HuH-7.5 (cell line): ENCODE data around the gene CYP1A2.

Source experiments
- DNase-seq: peaks from one replicate; pipeline ENCODE4 v3.0.0; 2011; ENCODE audit warnings: low spot score

The CYP1A2 gene

DNA sequence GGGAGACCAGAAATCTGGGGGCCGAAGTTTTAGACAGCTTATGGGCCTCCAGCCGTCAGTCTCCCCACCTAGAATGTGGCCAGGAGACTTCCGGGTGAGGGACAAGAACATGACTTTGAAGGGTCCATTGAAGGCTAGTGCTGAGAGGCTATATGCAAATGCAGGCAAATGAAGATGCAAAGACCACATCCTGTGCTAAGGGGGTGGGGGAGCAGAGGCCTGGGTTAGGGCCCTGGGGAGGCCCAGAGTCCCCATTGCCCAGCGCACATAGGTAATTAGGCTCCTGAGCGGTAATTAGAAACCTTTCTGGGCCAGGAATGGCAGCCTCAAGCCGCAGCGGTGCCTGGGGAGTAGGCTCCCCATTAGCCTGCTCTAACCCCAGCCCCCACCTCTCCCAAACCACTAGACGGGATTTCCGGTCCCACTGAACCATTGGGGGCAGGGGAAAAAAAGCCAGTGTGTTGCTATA, 40.1 kb downstream of the CYP1A2 start:
- no peak for DNase-seq

DNA sequence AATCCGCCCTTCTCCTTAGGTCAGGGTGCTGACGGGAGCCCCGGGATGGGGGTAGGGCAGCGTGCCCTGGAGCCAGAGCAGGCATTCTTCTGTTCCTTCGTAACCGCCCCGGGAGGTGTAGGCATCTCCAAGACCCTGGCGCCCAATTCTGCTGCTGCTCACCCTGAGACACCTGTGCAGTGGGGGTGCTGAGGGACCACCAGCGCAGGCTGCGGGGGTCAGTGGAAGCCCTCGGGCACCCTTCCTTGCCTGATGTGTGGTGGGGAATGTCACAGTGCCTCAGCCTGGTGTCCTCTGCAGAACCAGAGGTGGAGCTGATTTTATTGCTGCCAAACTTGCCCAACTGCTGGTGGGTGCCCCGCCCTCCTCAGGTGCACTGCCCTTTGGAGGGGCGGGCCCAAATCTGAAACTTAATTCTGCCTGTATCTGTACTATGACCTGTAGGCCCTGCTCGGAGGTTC, 40.6 kb downstream of the CYP1A2 start:
- DNase-seq, result no peak

DNA sequence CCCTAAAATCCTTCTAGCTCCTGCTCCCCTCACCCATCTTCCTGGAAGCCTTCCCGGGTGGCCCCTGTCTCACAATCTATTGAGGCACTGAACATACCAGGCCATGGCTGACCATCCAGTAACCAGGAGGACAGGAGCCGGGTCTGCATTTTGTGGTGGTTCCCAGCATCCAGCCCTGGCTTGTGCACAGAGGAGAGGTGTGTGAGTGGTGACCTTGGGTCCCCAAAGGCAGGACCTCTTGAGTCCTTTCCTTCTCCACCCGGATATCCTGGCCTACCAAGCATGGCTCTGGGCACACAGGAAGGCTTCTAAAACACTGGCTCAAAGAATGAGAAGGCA, 41.1 kb downstream of the CYP1A2 start:
- no peak for DNase-seq

DNA sequence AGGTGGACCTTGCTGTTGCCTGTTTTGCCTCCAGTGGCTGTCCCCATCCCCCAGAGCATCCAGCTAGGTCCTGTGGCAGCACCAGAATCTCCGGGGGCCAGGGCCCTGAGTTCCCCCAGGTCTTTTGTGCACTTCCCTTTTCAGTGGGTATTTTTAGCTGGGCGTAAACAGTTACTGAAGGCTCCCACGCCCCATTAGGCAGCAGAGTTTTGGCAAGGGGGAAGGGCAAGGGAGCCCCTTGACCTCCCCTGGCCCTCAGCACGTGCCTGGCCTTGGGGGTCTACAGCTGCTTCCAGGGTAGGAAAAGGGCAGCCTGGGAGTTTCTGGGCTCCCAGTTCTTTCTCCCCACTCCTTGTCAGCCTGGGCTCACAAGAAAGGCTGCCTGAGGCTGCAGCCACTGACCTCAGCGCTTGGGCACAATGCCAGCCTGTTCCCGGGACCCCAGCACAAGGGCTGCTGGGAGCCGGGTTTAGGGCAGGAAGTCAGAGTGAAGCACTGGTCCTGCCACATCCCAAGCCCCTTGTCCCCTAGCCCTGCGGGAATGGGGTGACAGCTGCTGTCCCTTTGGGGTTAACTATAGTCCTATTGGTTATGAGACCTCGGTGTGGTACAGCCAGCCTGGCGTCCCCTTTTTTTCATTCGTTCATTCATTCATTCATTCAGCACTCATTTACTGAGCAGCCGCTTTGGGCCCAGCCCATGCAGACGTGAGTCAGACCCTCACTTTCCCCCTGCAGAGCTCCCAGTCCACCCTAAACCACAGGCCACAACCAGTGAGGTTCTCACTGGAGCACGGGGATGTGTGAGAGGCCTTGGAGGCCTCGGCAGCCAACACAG, 41.7 kb downstream of the CYP1A2 start:
- DNase-seq, result no peak

DNA sequence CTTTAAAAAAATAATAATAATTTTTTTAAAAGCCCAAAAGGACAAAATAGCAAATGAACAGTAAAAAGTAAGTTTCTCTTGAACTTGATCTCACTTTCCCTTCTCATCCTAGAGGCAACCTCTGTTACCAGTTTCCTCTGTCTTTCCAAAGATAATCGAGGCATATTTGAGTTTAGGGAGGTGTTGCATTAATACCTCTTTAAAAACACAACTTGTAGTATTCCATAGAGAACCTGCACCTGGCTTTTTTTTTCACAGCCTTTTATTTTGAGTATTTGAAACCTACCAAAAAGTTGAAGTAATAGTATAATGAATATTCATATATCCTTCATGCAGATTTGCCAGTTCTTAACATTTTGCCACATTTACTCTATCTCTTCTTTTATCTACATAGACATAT, 42.4 kb downstream of the CYP1A2 start:
- DNase-seq, result no peak

DNA sequence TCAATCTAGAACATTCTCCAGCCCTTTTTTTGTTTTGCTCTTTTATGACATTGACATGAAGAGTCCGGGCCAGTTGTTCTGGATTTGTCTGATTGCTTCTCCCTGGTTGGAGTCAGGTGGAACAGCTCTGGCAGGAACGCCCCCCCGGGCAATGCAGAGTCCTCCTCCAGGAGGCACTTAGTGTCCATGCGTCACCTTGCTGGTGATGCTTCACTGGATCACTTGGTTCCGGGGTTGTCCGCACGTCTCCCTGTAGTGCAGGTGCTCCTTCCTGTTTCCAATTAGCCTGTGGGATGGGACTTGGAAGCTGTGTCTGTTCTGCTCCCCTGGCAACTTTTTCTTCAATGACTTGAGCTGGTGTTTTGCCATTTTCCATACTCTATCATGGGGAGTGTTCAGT, 43.0 kb downstream of the CYP1A2 start:
- no peak for DNase-seq

DNA sequence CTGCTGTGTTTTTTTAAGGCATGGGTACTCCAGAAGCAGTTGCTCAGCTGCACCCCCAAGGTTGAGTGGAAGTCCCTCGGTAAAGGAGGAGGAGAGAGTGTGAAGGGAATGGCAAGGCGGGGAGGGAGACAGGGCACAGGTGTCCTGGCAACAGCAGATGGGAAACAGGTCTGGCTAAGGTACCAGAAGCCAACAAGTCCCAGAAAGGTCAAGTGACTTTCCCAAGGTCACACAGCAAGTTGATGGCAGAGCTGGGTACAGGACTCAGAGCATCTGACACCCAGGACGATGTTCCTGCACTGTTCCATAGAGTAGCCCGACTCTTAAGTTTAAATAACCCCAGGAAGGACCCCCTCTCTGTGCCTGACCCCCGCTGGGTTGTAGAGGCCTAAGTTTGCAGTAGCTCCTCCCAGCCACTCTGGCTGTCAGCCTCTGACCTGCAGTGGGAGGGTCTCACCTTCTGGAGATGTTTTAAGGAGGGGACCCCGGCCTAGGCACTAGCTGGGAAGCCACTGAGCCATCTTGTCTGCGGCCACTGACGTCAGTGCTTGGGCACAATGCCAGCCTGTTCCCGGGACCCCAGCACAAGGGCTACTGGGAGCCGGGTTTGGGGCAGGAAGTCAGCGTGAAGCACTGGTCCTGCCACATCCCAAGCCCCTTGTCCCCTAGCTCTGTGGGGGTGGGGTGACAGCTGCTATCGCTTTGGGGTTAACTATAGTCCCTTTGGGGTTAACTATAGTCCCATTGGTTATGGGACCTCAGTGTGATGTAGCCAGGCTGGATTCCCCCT, 43.8 kb downstream of the CYP1A2 start:
- no peak for DNase-seq

DNA sequence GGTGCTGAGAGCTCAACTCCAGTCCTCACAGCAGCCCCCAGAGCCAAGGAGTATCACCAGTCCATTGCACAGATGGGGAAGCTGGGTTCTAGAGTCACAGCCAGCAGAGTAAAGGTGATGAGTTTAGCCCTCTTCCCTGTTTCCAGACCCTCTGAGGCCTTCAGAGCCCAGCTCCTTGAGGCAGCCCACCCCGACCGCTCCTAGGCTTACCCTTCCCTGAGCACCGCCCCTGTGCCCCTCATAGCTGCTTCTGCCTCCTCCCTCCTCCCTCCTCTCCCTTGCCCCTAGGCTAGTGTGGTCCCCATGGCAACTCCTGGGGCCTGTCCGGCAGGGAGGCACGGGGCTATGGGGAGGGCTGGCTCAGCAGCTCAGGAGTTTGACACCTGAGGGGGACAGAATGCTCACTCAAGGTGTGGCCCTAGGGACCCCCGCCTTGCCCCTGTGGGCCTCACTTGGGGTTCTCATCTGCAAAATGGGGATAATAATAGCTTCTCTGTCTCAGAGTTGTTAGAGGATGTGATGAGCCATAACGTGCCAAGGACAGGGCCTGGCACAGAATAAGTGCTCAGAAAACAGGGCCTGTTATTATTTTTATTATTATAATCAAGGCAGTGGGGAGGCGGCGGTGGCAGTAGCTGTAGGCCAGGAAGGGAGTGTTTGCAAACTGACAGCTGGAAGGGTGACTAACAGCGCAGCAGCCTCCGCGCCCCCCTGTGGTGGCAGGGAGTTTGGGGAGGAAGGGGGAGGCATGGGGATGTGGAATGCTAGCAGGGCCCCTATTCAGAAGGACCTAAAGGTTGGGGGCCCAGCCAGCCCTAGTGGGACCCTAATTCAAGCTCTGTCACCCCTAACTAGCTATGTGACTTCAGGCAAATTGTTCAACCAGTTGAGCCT, 44.7 kb downstream of the CYP1A2 start:
- DNase-seq, result no peak

DNA sequence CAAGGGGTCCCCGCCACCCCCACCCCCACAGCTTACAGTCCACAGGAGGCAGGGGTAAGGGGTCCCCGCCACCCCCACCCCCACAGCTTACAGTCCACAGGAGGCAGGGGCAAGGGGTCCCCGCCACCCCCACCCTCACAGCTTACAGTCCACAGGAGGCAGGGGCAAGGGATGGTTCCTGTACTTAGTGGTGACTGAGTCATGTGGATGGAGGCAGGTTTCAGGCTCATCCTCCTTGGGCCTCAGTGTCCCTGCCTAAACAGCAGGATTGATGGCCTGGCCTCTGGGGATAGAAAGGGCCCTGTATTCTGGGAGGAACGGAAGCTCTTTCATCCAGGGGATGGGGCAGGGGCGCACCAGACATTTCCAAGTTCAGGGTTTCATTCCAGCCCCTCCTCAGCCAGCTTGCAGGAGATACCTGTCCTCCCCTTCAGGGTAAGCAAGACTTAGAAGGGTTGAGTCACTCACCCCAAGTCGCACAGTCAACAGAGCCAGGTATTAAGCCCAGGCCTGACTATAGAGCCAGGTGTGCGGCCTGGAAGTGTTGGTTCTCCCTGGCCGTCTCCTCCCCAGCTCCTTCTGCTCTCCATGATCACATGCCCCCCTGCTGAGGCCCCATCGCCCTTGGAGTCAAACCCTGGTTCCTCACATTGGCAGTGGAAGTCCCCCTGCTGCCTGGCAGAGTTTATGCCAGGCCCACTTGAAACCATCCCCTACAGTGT, 45.8 kb downstream of the CYP1A2 start:
- DNase-seq, result no peak

DNA sequence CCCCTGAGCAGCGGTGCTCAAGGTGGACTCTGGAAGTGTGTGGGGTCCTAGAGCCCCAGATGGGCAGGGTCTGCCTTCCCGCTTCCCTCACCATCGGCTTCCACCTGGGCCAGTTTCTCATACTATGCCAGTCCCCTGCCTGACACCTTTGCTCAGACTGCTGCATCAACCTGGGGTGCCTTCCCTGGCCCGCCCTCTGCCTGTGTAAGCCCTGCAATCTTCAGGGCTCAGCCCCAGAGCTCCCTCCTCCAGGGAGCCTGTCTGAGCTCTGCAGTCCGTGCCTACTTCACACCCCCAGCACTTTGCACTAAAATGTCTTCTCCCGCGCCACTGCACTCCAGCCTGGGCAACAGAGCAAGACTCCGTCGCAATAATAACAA, 46.3 kb downstream of the CYP1A2 start:
- DNase-seq, result no peak

DNA sequence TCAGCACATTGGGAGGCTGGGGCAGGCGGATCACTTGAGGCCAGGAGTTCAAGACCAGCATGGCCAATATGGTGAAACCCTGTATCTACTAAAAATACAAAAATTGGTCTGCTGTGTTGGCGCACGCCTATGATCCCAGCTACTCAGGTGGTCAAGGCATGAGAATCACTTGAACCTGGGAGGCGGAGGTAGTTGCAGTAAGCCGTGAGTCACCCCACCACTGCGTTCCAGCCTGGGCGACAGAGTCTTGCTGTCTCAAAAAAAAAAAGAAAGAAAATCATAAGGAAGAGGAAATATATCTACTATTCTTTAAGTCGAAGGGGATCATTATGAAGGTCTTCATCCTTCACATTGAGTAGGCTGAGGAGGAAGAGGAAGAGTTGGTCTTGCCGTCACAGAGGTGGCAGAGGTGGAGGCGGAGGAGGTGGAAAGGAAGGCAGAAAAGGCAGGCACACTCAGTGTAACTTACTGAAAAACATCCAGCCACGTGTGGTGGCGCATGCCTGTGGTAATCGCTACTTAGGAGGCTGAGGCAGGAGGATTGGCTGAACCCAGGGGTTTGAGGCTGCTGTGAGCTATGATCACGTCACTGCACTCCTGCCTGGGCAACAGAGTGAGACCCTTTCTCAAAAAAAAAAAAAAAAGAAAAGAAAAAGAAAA, 47.5 kb downstream of the CYP1A2 start:
- no peak for DNase-seq

DNA sequence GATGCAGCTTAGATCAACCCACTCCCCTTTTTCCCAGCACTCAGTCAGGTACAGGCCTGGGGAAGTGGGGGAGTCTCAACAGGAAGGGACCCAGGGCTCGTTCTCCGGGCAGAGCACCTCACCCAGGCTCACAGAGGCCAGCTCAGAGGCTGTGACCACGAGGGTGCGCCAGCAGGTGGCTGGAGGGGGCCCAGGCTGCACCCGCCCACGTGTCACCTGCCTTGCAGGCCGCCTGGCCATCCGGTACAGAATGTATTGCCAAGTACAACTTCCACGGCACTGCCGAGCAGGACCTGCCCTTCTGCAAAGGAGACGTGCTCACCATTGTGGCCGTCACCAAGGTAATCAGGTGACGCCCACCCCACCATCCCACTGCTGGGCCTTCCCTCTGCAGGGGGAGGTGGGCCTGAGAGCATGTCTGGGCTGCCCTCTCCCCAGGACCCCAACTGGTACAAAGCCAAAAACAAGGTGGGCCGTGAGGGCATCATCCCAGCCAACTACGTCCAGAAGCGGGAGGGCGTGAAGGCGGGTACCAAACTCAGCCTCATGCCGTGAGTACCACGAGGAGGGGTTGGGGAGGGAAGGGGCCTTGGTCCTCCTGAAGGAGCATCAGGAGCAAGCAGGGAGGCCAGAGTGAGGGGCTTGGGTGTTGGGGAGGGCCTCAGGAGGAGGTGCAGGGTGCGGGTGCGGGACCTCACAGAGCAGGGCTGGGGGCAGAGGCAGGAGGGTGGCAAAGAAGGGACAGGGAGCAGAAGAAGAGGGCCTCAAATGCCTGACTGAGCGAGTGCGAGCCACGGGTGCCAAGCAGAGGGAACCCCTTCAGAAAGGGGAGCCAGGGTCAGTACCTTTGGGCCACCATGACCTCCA, 50.0 kb downstream of the CYP1A2 start:
- no peak for DNase-seq

DNA sequence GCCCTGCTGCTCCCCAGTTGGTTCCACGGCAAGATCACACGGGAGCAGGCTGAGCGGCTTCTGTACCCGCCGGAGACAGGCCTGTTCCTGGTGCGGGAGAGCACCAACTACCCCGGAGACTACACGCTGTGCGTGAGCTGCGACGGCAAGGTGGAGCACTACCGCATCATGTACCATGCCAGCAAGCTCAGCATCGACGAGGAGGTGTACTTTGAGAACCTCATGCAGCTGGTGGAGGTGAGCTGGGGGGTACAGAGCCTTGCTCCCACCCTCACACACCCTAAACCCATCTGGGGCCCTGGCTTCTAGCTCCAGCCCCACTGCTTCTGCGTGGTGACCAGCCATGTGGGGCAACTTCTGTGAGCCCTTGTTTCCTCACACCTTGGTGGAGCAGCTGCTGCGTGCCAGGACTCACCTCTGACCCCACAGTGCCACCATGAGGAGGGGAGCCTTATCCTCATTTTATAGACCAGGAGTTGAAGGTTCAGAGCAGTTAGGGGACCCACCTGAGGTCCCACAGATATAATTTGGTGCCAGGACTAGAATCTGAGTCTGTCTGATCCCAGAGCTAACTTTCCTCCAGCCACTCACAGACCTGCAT, 50.7 kb downstream of the CYP1A2 start:
- DNase-seq, result no peak

DNA sequence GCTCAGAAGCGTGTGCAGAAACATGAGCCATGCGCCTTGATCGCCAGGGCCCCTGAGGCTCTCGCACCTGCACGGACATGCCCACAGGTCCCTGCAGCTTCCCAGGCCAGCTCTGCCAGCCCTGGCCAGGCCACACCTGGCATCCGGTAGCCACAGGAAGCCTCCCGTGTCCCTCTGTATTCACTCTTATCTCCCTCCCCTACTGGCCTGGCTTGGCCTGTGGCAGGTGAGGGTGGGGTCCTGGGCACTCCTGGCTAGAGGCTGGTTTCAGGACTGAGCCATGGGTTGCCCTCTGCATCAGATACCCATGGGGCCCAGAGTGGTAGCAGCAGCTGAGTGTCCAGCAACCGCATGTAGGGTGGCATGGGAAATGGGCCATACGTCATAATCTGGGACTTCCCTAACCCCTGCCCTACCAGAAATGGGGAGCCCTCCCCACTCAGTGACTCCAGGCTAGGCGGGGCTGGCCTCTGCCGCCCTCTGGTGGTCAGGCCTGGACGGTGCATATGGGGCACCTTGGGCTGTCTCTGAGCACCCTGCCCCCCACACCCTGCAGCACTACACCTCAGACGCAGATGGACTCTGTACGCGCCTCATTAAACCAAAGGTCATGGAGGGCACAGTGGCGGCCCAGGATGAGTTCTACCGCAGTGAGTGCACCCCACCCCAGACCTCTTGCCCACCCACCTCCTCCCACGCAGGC, 51.4 kb downstream of the CYP1A2 start:
- peak; percentile 98 for DNase-seq

DNA sequence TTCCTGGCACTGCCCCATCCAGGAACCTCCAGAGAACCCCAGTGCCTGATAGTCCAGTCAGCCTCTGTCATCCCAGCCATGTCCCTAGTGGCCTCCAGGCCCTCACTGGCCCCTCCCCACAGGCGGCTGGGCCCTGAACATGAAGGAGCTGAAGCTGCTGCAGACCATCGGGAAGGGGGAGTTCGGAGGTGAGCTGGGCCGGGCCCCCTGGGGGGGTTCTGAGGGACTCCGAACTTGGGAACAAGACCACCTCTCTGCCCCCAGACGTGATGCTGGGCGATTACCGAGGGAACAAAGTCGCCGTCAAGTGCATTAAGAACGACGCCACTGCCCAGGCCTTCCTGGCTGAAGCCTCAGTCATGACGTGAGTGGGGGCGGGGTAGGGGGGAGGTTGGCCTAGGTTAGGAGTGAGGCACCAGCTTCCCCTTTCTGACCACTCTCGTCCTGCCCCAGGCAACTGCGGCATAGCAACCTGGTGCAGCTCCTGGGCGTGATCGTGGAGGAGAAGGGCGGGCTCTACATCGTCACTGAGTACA, 52.0 kb downstream of the CYP1A2 start:
- no peak for DNase-seq

DNA sequence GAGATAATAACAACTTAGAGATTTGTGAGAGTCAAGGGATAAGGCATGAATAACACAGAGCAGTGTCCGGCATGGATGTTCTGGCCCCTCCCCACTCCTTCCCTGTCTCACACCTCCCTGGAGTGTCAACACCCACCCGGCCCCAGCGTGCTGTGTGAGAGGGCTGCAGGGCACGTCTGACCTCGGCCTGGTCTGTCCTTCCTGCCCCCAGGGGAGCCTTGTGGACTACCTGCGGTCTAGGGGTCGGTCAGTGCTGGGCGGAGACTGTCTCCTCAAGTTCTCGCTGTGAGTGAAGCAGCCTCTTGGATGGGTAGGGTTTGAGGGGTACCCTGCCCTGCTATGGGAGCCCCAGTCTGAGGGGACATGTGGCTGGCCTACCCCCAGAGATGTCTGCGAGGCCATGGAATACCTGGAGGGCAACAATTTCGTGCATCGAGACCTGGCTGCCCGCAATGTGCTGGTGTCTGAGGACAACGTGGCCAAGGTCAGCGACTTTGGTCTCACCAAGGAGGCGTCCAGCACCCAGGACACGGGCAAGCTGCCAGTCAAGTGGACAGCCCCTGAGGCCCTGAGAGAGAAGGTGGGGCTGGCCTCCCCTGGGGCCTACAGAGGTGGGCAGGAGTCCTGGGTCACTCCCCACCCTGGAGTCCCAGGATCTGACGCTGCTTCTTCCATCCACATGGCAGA, 52.8 kb downstream of the CYP1A2 start:
- DNase-seq, result no peak

DNA sequence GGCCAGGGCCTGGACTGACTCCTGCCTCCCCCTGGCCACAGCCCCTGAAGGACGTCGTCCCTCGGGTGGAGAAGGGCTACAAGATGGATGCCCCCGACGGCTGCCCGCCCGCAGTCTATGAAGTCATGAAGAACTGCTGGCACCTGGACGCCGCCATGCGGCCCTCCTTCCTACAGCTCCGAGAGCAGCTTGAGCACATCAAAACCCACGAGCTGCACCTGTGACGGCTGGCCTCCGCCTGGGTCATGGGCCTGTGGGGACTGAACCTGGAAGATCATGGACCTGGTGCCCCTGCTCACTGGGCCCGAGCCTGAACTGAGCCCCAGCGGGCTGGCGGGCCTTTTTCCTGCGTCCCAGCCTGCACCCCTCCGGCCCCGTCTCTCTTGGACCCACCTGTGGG, 53.6 kb downstream of the CYP1A2 start:
- no peak for DNase-seq

DNA sequence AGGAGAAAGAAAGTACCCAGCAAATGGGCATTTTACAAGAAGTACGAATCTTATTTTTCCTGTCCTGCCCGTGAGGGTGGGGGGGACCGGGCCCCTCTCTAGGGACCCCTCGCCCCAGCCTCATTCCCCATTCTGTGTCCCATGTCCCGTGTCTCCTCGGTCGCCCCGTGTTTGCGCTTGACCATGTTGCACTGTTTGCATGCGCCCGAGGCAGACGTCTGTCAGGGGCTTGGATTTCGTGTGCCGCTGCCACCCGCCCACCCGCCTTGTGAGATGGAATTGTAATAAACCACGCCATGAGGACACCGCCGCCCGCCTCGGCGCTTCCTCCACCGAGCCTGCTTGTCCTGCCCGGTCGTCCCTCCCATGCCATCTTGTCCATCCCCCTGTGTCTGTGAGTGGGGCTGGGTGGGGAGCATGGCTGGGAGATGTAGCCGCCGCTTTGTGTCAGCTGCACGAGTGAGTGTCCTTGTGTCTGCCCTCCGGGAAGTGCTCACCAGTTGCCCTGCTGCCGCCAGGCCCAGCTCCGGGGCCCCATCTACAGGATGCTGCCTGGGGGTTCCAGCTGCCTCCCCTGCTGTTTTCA, 54.3 kb downstream of the CYP1A2 start:
- DNase-seq, result no peak
